Mesodermal cell (in vitro differentiated cells): ENCODE results near the gene C14orf132.

ENCODE experiments used
- H3K27ac ChIP-seq: 2 replicates; pipeline ENCODE4 v1.7.0; 2013; ENCODE audit warnings: mild to moderate bottlenecking, low read depth, low read length, moderate library complexity; ENCODE audit not compliant: severe bottlenecking
- H3K36me3 ChIP-seq: 2 replicates; pipeline ENCODE4 v1.7.1; 2013; ENCODE audit warnings: mild to moderate bottlenecking, low read length, moderate library complexity; ENCODE audit not compliant: control insufficient read depth, insufficient read depth
- H3K4me1 ChIP-seq: one replicate; pipeline ENCODE4 v1.7.1; 2013; ENCODE audit warnings: mild to moderate bottlenecking, low read length; ENCODE audit not compliant: insufficient read depth, control insufficient read depth, poor library complexity, severe bottlenecking
- H3K4me3 ChIP-seq: 2 replicates; pipeline ENCODE4 v1.7.0; 2013; ENCODE audit warnings: low read length, control low read depth, mild to moderate bottlenecking; ENCODE audit not compliant: insufficient read depth, poor library complexity, severe bottlenecking; ENCODE audit errors: extremely low read depth
- H3K9me3 ChIP-seq: 2 replicates; pipeline ENCODE4 v1.7.1; 2013; ENCODE audit warnings: mild to moderate bottlenecking, low read length, moderate library complexity; ENCODE audit not compliant: control insufficient read depth
- WGBS, 2 experiments: methylation state at CpG; one replicate each; pipeline ENCODE4 v1.1.5; 2013; ENCODE audit warnings: missing lambda C conversion rate in 2 of 2; ENCODE audit not compliant: insufficient coverage in 2 of 2; 5-methylcytosine and 5-hydroxymethylcytosine counted together

C14orf132 gene

GRCh38 chr14:96062010-96062409 is 22.8 kb downstream of the C14orf132 start:
- Histone ChIP-seq H3K4me1 (peaks cover 2% of the 10 kb centered on the region), H3K27ac (no peak overlapping the region), H3K4me3 (no peak overlapping the region), H3K9me3 (no peaks in the 10 kb centered on the region), H3K36me3 (peaks cover 7% of the 10 kb centered on the region)
- 92 to 98% methylated on average over 3 to 4 of the region's 4 CpGs for WGBS, 2 experiments

GRCh38 chr14:96062506-96062905 is 23.3 kb downstream of the C14orf132 start:
- Histone ChIP-seq H3K4me1 (peaks cover 2% of the 10 kb centered on the region), H3K4me3 (no peak overlapping the region), H3K9me3 (no peaks in the 10 kb centered on the region), H3K36me3 (peaks cover 7% of the 10 kb centered on the region), H3K27ac (no peak overlapping the region)
- 88 to 98% methylated on average over 5 to 6 of the region's 6 CpGs for WGBS, 2 experiments

- Histone ChIP-seq H3K9me3 (no peaks in the 10 kb centered on the region), H3K4me3 (no peak overlapping the region), H3K36me3 (no peaks in the 10 kb centered on the region), H3K4me1 (peaks cover 2% of the 10 kb centered on the region), H3K27ac (no peak overlapping the region)
- 88 to 89% methylated on average over 1 to 4 of the region's 5 CpGs for WGBS, 2 experiments
Observed at GRCh38 chr14:96064866-96065265, 25.7 kb downstream of the C14orf132 start.

DNA sequence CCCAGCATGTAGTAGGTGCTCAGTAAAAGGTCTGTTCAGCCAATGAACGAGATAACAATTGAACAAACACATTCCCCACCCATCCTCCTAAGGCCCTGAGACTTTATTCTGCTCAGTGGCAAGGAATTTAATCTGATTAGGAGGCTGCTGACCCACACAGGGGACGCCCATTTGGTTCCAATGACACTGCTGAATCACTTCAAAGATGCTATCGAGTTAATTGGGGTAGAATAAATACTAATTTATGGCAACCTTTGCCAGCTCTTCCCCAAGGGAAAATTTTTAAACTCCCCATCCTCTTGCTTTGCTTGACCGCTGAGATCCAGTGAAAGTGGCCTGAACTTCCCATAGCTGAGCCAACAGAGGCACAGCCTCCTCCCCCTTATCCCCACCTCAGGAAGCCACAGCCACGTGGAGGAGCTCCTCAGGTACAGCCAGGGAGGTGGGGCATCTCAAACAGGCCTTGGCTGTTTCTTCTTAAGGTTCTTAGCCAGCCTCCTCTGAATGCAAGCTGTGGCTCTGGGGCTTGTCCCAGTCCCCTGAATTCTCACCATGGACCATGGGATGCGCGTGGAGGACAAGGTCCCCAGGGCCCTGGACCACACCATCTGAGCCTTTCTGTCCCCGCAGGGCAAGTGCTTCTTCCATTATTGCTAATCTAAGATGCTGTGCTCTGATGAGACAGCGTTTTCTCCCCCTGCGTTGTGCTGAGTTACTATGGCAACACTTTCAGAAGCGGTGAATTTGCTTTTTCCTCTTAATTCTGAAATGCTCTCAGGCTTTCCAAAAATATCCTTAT is 26.7 kb downstream of the C14orf132 start:
- Histone ChIP-seq H3K27ac (no peak overlapping the region), H3K36me3 (peaks cover 3% of the 10 kb centered on the region)
- 68 to 80% methylated on average over 8 to 9 of the region's 11 CpGs for WGBS, 2 experiments

GRCh38 chr14:96066976-96067375 is 27.8 kb downstream of the C14orf132 start:
- peaks cover 3% of the 10 kb centered on the region for H3K36me3 ChIP-seq
- no peak overlapping the region for H3K4me3 ChIP-seq
- H3K27ac ChIP-seq: no peak overlapping the region
- 97% methylated on average over 5 of the region's 5 CpGs for WGBS, 2 experiments
- peaks cover 2% of the 10 kb centered on the region for H3K4me1 ChIP-seq
- no peaks in the 10 kb centered on the region for H3K9me3 ChIP-seq

More for the DNA sequence above, 26.7 kb downstream of the C14orf132 start:
- peaks cover 2% of the 10 kb centered on the region for H3K4me1 ChIP-seq
- H3K9me3 ChIP-seq: no peaks in the 10 kb centered on the region
- no peak overlapping the region for H3K4me3 ChIP-seq

DNA sequence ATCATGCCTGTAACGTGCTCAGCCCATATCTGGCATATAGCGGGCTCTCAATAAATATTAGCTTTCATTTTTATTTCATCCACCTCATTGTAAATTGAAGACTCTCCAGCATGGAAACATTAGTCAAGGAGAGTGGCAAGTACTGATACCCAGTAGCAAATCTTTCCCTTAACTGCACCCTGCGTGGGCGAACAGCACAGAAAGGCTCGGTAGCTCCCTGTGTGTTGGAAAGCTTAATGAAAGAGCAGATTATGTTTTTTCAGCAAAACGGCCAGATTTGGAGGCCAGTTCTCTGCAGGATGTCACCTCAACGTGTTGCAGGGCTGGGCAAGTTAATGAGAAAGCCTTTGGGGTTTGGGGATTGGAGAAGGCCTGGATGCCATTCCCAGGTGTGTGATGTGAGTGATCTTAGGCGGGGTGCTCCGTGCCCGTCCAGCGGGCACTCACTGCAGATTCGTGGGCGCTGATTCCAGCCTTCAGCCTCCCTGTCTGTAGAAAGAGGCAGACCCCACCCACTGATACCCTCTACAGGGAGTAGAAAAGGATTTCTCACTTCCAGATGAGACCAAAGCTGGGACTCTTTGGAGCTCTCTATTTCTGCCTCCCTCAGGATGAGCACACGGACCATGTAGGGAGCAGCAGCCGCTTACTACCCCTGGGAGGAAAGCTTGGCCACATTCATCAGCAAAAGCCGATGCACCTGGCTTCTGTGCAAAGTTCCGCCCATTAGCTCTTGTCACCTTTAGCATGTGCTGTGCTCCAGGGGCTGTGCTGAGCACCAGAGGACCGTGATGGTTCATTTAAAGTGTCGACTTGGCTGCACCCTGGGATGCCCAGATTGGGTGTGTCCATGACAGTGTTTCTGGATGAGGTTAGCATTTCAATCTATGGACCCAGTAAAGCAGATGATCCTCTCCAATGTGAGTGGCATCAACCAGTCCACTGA is 29.1 kb downstream of the C14orf132 start:
- H3K4me1 ChIP-seq: peaks cover 2% of the 10 kb centered on the region
- H3K36me3 ChIP-seq: peaks cover 3% of the 10 kb centered on the region
- WGBS, 2 experiments: 94% methylated on average over 11 to 15 of the region's 19 CpGs
- no peak overlapping the region for H3K4me3 ChIP-seq
- no peaks in the 10 kb centered on the region for H3K9me3 ChIP-seq
- no peak overlapping the region for H3K27ac ChIP-seq

DNA sequence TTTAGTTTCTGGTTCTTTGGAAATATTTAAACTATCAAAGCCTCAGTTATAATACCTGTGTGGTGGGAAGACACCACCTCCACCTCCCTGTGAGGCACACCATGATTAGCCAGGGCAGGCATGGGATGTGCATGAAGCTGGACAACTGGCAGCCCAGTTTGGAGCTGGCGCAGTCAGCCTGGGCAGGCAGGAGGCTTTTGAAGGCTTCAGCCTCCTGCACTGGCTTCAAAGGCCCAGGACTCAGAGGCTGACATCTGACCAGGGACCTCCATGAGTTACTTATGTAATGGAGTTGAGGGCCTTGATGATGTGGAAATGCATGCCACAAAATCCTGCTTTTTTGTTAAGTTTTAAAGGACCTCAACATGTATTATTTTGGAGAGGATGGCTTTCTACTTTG is 30.3 kb downstream of the C14orf132 start:
- H3K9me3 ChIP-seq: no peaks in the 10 kb centered on the region
- no peak overlapping the region for H3K27ac ChIP-seq
- H3K36me3 ChIP-seq: peaks cover 3% of the 10 kb centered on the region
- peaks cover 2% of the 10 kb centered on the region for H3K4me1 ChIP-seq
- 100% methylated on average over 1 of the region's 1 CpG; no CpG with 5 or more reads in 1 of the 2 experiments for WGBS, 2 experiments
- no peak overlapping the region for H3K4me3 ChIP-seq

GRCh38 chr14:96071561-96071960 is 32.4 kb downstream of the C14orf132 start:
- Histone ChIP-seq H3K4me3 (no peak overlapping the region), H3K9me3 (no peaks in the 10 kb centered on the region), H3K4me1 (no peaks in the 10 kb centered on the region), H3K36me3 (peaks cover 3% of the 10 kb centered on the region), H3K27ac (no peak overlapping the region)
- WGBS, 2 experiments: 85 to 92% methylated on average over 4 of the region's 4 CpGs

DNA sequence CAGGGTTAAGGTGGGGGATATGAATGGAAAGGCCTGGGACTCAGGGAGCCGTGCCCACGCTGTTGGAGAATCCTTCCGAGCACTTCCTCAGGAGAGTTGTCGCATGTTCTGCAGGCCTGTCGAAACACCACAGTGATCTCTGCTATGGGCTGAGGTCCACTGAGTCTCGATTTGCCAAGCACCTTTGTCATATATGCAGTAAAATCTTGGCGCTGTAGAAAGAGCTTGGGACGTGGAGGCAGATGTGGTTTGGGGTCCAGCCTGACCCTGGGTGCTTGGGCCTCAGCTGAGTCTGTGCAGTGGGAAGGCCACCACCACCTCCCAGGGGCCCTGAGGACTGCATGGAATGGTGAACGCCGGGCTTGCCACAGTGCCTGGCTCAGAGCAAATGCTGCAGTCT is 32.9 kb downstream of the C14orf132 start:
- H3K36me3 ChIP-seq: peaks cover 3% of the 10 kb centered on the region
- H3K27ac ChIP-seq: no peak overlapping the region
- H3K4me3 ChIP-seq: no peak overlapping the region
- no peaks in the 10 kb centered on the region for H3K4me1 ChIP-seq
- 95 to 98% methylated on average over 7 to 10 of the region's 10 CpGs for WGBS, 2 experiments
- no peaks in the 10 kb centered on the region for H3K9me3 ChIP-seq

DNA sequence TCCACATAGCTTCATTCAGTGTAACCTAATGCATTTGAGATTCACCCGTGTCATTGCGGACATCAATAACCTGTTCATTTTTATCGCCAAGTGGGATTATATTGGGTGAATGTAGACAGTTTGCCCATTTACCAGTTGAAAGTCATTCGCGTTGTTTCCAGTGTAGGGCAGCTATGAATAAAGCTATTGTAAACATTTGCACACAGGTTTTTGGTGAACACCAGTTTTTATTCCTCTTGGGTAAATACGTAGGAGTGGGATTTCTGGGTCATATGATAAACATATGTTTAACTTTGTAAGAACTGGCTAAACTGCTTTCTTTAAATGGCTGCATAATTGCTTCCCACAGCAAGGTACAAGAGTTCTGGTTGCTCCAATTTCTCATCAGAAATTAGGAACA is 33.6 kb downstream of the C14orf132 start:
- H3K27ac ChIP-seq: no peak overlapping the region
- H3K9me3 ChIP-seq: no peaks in the 10 kb centered on the region
- no peak overlapping the region for H3K4me3 ChIP-seq
- H3K4me1 ChIP-seq: no peaks in the 10 kb centered on the region
- 90 to 100% methylated on average over 2 to 5 of the region's 6 CpGs for WGBS, 2 experiments
- peaks cover 3% of the 10 kb centered on the region for H3K36me3 ChIP-seq
